ENCODE data around the gene MRPL19.

DNA sequence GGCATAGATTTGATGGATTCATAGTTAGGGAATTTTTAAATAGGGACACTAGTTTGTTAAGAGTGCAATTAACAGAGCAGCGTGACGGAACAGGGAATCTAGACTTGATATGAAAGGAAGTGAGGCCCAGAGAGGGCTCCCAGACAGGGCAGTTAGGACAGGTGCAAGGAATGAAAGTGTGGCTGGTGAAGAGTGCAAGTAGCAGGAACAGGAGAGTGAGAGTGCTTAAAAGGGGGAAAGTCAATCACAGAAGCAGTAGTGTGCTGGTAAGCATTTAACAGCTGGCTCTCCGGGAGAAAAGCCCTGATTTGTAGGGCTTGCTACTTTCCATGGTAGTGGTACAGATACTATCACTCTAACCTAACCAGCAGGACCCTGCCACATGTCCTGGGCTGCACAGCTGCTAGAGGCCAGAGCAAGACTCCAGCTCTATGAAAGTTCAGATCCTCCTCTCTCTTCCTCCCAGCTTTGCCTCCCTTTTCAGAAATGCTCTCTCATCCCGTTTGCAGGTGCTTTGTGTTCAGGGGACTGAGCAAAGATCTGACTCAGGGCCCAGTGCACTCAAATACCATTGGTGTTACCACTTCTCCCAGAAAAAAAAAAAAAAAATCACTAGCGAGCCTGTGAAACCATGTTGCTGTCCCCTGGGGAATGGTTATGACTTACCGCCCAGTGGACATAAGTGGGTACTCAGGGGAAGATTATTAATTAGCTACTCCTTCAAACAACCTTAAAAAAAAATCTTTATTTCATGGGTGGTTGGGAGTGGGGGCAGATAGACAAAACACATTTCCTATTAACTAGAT is 82.2 kb downstream of the MRPL19 start:
- TF ChIP-seq, protein P1, sequence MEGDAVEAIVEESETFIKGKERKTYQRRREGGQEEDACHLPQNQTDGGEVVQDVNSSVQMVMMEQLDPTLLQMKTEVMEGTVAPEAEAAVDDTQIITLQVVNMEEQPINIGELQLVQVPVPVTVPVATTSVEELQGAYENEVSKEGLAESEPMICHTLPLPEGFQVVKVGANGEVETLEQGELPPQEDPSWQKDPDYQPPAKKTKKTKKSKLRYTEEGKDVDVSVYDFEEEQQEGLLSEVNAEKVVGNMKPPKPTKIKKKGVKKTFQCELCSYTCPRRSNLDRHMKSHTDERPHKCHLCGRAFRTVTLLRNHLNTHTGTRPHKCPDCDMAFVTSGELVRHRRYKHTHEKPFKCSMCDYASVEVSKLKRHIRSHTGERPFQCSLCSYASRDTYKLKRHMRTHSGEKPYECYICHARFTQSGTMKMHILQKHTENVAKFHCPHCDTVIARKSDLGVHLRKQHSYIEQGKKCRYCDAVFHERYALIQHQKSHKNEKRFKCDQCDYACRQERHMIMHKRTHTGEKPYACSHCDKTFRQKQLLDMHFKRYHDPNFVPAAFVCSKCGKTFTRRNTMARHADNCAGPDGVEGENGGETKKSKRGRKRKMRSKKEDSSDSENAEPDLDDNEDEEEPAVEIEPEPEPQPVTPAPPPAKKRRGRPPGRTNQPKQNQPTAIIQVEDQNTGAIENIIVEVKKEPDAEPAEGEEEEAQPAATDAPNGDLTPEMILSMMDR (IDR thresholded peaks at IDR 0.05; ENCODE audit: low read depth, low read length, poor library complexity, severe bottlenecking), result no peak
- TF ChIP-seq EZH2phosphoT487 (IDR thresholded peaks at IDR 0.05; ENCODE audit: borderline replicate concordance, low read length), result no peak

All from DOHH2 (cell line).